GM13976 (cell line): ENCODE results near the gene H1-8.

Experiments
- DNase-seq: peaks from one replicate; pipeline ENCODE4 v3.0.0; 2012; ENCODE audit warnings: low spot score
- CTCF ChIP-seq: IDR thresholded peaks from 2 replicates; pipeline ENCODE4 v1.5.1; 2012; ENCODE audit warnings: borderline replicate concordance, mild to moderate bottlenecking; ENCODE audit not compliant: insufficient read depth; ENCODE audit errors: extremely low read depth, missing control alignments, control extremely low read depth
- in situ Hi-C: fragments of 300-500 bp; cut with MboI; formaldehyde crosslinking; loops from one replicate; pipeline ENCODE4 v1.12.0; 2022; ENCODE audit warnings: low sequenced_read_pairs, mixed read lengths, inconsistent platforms; ENCODE audit not compliant: unreplicated experiment

The H1-8 gene

GRCh38 chr3:129572603-129573002 lies 29.6 kb downstream of the H1-8 start:
- no peak for TF ChIP-seq CTCF
- DNase-seq: no peak
- in situ Hi-C loops: no loop called here

GRCh38 chr3:129573493-129573892 lies 30.5 kb downstream of the H1-8 start:
- TF ChIP-seq CTCF: no peak
- in situ Hi-C loops: no loop called here
- DNase-seq: no peak

GRCh38 chr3:129574206-129574605 lies 31.2 kb downstream of the H1-8 start:
- TF ChIP-seq CTCF: no peak
- in situ Hi-C loops: no loop called here

GRCh38 chr3:129575233-129575996 lies 32.4 kb downstream of the H1-8 start:
- DNase-seq: no peak
- in situ Hi-C loops: no loop called here
- no peak for TF ChIP-seq CTCF

More at GRCh38 chr3:129574206-129574605, 31.2 kb downstream of the H1-8 start:
- DNase-seq: no peak

GRCh38 chr3:129575997-129576384 lies 33.0 kb downstream of the H1-8 start:
- in situ Hi-C loops: no loop called here
- no peak for TF ChIP-seq CTCF
- no peak for DNase-seq

GRCh38 chr3:129576514-129577352 lies 33.8 kb downstream of the H1-8 start:
- DNase-seq: no peak
- in situ Hi-C loops: no loop called here
- TF ChIP-seq CTCF: no peak
